GM18498 (cell line): Measurements from ENCODE around the gene SASH1.

Source experiments
- ATAC-seq: cut with Tn5 transposase; IDR thresholded peaks from one replicate; pipeline ENCODE4 v1.9.1; 2021; ENCODE audit warnings: mild to moderate bottlenecking, moderate library complexity; ENCODE audit not compliant: unreplicated experiment

SASH1 gene

GRCh38 chr6:148538261-148539190, 195.9 kb downstream of the SASH1 start:
- no peak for ATAC-seq

- no peak for ATAC-seq
Observed at GRCh38 chr6:148543540-148543939, 200.9 kb downstream of the SASH1 start.

DNA sequence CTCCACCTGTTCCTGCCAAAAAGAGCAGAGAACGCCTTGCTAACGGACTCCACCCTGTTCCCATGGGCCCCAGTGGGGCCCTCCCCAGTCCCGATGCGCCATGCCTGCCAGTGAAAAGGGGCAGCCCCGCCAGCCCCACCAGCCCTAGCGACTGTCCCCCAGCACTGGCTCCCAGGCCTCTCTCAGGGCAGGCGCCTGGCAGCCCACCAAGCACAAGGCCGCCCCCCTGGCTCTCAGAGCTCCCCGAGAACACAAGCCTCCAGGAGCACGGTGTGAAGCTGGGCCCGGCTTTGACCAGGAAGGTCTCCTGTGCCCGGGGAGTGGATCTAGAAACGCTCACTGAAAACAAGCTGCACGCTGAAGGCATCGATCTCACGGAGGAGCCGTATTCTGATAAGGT, 201.8 kb downstream of the SASH1 start:
- no peak for ATAC-seq

DNA sequence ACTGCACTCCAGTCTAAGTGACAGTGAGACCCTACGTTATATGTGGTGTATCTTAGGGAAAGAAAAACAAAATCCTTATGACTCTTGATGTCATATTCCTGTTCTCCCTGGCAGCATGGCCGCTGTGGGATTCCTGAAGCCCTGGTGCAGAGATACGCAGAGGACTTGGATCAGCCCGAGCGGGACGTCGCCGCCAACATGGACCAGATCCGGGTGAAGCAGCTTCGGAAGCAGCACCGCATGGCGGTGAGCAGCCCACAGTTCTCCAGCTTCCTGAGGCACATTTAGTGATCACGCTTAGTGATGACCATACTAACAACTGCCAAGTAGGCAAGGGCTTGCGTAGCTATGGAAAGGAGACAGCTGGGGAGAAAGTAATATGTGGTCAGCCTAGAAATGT, 203.3 kb downstream of the SASH1 start:
- ATAC-seq, result no peak

GRCh38 chr6:148547110-148547509, 204.5 kb downstream of the SASH1 start:
- no peak for ATAC-seq

- ATAC-seq, result no peak
Observed at GRCh38 chr6:148548065-148548748, 205.6 kb downstream of the SASH1 start.

DNA sequence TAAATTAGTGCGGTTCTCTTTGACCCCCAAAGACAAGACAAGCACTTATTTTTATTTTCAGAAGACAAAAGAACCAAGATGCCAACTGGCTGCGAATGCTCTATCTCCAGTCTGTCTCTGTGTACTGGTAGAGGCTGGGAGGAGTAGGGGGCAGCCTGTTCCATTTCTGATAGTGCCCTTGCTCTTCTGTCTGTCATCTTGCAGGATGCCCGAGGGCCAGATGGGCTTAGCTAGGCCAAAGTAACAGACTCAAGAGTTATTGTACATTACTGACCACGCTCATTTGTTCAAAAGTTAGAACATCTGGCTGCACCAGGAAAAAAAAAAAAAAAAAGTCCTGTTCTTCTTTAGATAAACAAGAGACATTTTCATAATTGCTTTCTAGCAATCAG, 206.1 kb downstream of the SASH1 start:
- no peak for ATAC-seq

DNA sequence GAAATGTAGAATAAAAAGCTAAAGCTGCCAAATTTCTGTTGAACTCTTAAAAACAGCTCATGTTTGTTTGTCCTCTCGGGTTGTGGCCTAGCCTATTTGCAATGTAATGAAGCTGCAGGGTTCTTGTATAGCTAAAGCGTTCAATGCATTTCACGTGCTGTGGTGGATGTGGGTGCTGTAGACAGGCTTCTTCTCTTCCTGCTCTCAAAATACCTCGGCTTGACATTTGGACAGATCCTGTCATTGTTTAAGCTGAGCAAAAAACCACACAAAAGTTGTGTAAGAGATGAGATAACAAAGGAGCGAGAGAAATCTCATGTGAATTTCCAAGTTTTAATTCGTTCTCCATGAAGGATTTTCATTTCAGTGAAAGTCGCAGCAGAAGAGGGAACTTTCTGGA, 207.9 kb downstream of the SASH1 start:
- ATAC-seq, result no peak

GRCh38 chr6:148551226-148551625, 208.6 kb downstream of the SASH1 start:
- ATAC-seq, result no peak

DNA sequence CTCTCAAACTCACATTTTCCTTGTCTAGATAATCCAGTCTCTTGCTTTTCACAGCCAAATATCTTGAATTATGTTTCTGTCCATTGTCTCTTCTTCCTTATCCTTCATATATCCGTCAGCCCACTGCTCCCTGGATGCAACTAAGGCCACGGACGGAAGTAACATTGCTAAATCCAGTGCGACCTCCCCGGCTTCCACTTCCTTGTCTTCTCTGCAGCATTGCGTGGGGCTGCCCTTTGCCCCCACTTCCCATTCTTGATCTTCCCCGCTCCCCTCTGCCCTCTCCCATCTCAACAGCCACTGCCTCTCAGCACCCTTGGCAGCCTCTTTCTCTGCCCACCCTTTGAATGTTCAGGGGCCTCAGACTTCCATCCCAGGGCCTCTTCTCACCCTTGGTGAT, 213.8 kb downstream of the SASH1 start:
- no peak for ATAC-seq

GRCh38 chr6:148557796-148558321, 215.2 kb downstream of the SASH1 start:
- no peak for ATAC-seq

DNA sequence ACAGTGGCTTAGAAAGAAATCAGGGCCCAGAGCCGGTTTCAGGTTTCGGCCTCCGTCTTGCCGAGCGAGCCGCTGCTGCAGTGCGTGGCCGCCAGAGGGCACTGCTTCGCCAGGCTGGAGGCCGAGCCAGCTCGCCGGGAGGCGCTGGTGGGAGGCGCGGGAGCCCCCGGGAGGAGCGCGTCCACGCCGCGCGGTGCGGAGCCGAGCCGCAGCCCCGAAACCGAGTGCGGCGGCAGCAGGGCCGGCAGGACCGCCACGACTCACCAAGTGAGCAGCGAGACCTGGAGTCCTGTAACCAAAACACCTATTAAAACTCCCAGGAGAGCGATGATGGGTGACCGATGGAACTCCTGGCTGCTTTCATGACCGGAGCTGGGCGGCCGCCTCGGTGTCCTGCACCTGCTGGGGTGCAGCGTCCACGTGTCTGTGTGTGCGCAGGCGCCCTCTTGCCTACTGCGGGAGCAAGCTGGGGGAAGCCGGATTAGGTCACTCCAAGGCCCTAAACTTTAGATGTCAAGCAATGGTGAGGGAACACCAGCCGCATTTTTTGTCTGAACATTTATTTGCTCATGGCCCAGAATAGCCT, 217.3 kb downstream of the SASH1 start:
- peak; percentile 91 for ATAC-seq

DNA sequence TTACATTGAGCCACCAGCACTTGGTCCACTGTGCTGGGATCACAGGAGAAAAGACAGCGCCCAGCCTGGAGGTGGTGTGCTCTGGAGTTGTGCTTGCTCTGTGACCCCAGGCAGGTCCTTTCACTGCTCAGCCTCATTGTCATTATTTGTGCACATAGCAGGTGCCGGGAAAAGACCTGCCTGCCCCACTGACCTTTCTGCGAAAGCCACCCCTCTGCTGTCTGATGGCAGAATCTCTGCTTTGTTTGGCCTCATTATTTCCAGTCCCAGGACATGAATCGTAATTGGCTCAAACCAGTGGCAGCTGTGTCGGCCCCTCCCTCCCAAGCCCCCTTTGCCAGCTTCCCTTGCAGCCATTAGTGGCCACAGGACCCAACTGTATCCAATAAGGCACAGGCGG, 219.0 kb downstream of the SASH1 start:
- ATAC-seq, result no peak

DNA sequence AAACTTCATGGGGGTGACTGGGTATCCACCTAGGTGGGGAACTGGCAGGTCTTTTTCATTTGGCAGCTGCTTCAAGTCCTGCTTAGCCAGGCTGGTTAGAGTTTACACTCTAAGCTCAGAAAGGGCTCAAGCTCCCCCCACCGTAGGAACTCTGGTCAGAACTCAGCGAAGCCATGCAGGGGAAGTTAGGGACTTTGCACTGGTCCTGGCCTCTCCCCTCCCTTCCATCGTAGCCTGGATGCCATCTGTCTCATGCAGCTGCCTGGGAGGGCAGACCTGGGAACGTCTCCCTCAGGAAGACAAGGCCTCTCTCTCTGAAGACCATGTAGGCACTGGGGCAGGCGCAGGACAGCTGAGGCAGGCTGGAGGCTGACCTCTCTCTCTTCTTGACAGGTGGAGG, 220.4 kb downstream of the SASH1 start:
- no peak for ATAC-seq

DNA sequence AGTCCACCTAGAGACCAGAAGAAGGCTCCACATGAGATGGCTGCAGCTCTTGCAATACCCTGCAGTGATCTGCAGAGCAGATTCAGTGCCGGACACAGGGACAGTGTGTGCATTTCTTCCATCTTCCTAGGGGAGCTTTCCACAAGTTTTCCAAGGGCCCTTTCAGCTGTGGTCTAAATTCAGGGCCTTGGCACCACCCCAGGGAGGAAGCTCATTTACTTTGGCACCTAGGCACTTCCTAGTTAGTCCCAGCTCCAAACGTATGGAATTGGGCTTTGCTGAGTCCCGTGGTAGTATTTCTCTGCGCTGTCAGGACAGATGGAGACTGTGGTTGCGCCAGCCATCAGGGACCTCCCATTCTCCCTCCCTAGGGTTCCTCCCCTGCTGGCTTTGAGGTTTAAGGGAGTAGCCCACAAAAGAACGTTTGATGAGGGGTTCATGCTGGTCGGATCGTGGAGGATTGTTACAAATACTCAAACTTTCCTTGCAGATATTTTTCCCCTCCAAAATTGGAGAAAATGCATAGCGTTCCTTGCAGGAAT, 221.9 kb downstream of the SASH1 start:
- no peak for ATAC-seq

DNA sequence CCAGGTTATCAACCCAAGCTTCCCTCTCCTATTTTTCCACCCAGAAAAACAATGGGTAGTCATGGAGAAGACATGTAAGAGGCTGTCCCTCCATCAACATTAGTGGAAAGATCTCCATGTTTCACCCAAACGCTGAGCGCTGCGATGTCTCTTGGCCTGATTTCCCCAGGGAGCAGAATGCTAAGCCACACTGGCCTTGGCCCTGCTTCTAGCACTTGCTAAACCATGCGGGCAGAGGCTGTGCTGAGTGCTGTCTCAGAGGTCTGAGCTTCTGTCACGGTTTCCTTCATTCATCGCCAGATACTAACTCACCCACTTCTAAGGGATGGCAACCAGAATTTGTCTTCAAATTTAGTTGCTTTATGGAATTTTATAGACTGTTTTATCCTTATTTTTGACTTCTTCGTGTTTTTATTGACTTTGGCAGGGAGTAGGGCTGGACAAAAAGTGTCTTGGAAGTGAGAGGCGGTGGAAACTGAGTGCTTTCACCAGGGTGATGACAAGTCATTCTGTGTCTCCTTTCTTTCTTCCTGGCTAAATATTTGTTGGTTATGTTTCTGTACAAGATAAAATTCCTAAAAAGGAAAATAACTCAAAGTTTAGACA, 222.8 kb downstream of the SASH1 start:
- ATAC-seq, result no peak

GRCh38 chr6:148565930-148566663, 223.5 kb downstream of the SASH1 start:
- peak; percentile 64 for ATAC-seq

DNA sequence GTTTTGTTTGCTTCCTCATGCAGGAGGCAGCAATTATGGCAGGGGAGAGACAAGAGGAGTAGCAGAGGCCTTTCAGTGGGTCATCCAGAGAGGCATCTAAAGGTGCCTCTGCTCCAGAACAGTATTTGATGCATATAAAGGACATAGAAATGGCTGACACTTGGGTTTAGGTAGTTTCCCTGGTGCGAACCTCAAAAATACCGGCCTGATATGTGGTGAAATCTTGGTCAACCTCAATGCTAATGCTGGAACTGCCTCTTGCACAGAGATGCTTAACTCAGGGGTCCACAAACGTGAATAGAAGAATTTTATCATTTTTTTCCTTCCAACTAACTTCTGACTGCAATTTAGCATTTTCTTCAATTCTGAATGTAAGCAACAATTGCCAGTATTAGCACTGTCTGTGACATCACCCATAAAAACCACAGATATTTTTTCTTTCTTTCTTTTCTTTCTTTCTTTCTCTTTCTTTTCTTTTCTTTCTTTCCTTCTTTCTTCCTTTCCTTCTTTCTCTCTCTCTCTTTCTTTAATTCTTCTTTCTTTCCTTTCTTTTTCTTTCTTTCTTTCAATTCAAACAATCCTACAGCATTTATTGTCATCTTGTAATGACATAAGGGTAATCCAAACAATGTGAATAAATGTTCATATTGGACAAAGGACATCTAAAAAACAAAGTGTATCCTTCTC, 224.2 kb downstream of the SASH1 start:
- ATAC-seq, result peak; percentile 82

DNA sequence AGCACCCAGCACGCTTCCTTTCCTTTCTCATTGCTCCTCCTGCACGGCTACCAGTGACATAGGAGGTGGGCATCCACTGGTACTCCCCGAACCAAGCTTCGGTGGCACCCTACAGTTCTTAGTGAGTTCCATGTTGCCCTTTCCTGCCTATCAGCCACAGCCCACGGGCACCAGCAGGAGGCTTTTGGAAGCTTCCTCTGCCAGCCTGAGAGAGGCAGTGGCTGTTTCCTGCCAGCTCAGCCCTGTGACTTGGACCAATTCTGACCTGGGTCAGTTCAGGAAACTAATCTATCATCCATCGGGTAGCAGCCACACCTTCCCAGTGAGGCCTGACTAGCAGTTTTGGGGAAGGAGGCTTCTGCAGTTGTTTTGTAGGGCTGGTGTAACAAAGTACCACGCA, 227.8 kb downstream of the SASH1 start:
- ATAC-seq, result no peak
